ENCODE measurements around the gene TLCD3B.
"Not testable (repeated sequence)": the region's sequence is repeated elsewhere in the genome, so short reads cannot be mapped to it uniquely, and the experiment has no call there.

TLCD3B gene

GRCh38 chr16:30025574-30025973 lies 5.5 kb downstream of the TLCD3B start:
- no peak for DNase-seq (ENCODE audit: low read depth)

DNA sequence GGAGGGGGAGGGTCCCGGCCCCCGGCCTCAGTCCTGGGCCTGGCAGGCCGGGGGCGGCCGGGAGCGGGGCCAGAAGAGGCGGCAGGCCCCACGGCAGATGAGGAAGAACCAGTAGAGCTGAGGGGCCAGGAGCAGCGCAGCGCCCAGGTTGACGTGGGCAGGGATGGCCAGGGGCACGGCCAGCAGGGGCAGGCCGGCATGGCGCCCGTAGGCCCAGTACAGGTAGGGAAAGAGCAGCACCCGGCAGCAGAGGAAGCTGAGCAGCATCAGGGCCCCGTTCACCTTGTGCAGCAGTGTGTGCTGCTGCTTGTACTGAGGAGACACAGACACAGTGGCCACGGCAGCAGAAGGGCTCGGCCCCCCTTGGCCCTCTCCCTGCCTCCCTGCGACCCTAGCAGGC lies 5.9 kb downstream of the TLCD3B start:
- DNase-seq (ENCODE audit: low read depth): no peak

DNA sequence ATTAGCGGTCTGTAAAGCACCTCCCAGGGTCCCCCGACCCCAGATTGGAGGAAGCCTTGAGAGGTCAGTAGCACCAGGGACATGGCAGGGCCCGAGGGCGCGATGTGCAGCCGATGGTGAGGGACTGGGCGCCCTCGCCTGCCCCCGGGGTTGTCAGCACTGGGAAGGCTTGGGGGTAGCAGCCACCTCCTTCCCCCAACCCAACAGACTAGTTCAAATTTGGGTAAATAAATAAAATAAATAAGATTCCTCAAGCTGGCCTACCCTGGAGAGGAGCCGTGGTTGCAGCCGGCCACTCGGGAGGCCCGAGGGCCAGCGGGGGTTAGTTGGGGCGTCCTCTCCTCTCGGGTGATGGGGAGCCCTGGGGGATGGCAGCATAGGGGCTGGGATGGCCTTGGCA lies 6.6 kb downstream of the TLCD3B start:
- no peak for DNase-seq (ENCODE audit: low read depth)

- no peak for DNase-seq (ENCODE audit: low read depth)
These were observed 7.5 kb downstream of the TLCD3B start for GRCh38 chr16:30023586-30023985.

DNA sequence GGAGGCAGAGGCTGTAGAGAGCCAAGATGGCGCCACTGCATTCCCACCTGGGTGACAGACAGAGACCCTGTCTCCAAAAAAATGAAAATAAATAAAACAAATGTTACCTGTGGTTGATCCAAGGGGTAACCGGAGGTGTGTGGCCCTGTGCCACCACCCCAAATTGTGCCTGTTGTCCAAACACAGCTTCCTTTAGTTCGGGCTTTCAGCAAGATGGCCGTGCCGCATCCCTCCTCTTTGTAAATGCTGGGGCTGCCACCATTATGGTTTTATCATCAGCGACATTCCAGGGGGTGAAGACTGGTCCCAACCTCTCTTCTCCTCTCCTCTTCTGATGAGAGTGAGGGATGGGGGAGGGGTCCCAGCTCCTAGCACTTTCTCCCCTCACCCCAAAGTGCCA lies 8.2 kb downstream of the TLCD3B start, which contains the start of gene C16orf92:
Gene C16orf92 (plus strand): TSS at position 312 of the 400 bp plus-strand sequence. CDS start 143 bp downstream, outside the sequence.
- no peak for DNase-seq (ENCODE audit: low read depth)

GRCh38 chr16:30018731-30019158 lies 12.3 kb downstream of the TLCD3B start:
- no peak for DNase-seq (ENCODE audit: low read depth)

- not testable (repeated sequence) for DNase-seq (ENCODE audit: low read depth)
These were observed 13.1 kb downstream of the TLCD3B start for GRCh38 chr16:30017937-30018336.

GRCh38 chr16:30017277-30017656 lies 13.8 kb downstream of the TLCD3B start:
- no peak for DNase-seq (ENCODE audit: low read depth)

DNA sequence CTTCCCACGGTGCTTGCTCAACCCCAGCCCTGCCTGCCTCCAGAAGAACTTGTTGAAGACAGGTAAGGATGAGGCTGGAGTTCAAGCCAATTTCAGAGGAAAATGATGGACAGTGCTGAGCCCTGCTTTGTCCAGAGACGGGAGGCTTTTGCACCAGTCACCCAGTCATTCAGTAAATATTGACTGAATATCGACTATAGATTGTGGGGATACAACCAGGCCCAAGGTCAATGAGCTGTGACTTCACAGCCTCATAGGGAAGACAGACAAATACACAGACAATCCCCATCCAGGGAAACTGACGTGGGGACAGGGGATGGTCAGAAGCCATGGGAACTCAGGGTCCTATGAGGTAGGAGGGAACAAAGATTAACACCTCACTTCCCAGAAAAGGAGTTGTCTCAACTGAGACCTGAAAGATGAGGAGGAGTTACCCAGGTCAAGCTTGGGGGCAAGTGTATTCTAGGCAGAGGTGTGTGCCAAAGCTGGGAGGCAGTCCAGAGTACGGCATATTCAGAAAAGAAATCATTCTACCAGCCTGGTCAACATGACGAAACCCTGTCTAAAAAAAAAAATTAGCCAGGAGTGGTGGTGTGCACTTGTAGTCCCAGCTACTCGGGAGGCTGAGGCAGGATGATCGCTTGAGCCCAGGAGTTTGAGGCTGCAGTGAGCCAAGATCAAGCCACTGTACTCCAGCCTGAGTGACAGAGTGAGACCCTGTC lies 14.4 kb downstream of the TLCD3B start:
- no peak for DNase-seq (ENCODE audit: low read depth)

GRCh38 chr16:30015450-30015849 lies 15.6 kb downstream of the TLCD3B start:
- DNase-seq (ENCODE audit: low read depth): not testable (repeated sequence)

GRCh38 chr16:30012598-30012997 lies 18.5 kb downstream of the TLCD3B start:
- DNase-seq (ENCODE audit: low read depth): not testable (repeated sequence)

GRCh38 chr16:30011714-30012504 lies 19.2 kb downstream of the TLCD3B start:
- no peak for DNase-seq (ENCODE audit: low read depth)

DNA sequence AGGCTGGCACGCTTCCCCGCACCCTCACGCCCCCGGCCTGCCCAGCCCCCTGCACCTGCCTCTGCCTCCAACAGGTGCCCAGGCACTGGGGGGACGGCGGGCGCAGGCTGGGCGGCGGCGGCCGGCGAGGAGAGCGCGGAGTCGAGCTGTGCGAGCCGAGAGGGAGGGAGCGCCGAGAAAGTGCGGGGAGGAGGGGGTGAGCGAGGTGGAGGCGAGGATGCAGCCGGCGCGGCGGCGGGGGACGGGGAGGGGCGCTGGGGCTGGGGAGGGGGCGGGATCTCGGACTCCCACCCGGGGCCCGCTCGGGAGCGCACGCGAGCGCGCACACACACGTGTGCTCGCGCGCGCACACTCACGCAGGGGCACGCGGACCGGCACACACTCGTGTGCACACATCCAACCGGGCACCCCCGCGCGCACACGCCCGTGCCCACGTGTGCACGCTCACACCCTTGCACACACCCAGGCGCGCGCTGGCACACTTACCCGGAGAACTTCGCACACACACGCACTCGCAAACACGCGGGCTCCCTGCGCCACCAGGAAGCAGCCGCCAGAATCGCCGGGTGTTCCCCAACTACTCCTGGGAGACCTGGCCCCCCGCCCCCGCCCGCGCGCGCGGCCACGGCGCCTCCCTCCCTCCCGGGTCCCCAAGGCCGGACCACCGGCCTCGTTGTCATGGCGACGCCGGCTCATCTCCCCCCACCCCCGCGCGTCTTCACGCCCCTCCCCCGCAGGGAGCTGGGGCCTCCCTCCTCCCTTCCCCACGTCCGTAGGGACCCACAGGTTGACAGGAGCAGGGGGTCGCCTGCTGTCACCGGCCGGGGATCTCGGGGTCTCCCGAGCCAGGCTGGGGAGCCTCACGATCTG lies 20.0 kb downstream of the TLCD3B start, which contains the start of gene DOC2A:
Gene DOC2A (minus strand): TSS at position 184 of the 870 bp plus-strand sequence. CDS start 805 bp downstream, outside the sequence.
- DNase-seq (ENCODE audit: low read depth): no peak

DNA sequence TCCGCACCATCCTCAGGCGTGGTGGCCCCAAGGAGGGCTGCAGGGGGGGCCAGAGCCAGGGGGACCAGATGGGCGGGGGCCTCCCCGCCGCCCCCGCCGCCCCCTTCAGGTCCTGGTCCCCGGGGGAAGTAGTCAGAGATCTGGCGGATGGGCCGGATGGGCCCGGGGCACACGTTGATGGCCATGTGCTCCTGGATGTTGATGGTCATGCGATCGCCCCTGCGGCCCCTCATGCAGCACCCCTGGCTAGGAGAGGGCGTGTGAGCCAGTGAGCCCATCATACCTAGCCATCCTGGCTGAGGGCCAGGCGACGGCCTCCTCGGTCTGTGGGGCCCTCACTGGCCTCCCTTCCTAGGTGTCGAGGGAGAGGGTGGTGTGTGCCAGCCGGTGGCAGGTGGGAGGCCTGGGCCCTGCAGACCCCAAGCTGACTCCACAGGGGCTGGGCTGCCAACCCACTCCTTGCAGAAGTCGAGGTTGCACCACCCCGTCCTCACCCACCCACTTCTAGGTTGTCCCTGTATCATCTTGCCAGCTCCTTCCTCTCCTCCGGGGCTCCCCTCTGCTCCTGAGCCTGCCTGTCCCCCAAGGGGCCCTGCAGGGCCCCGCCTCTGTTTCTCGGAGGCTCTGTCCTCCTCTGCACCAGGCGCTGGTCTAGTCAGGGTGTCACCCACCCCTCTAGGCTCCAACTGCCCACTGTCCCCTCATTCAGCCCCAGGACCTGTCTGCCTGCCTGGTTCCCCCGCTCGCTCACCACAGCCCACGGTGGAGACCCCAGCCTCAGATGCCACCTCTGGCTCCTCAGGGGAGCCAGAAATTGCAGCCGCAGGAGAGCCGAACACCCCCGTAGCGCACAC lies 20.9 kb downstream of the TLCD3B start:
- no peak for DNase-seq (ENCODE audit: low read depth)

DNA sequence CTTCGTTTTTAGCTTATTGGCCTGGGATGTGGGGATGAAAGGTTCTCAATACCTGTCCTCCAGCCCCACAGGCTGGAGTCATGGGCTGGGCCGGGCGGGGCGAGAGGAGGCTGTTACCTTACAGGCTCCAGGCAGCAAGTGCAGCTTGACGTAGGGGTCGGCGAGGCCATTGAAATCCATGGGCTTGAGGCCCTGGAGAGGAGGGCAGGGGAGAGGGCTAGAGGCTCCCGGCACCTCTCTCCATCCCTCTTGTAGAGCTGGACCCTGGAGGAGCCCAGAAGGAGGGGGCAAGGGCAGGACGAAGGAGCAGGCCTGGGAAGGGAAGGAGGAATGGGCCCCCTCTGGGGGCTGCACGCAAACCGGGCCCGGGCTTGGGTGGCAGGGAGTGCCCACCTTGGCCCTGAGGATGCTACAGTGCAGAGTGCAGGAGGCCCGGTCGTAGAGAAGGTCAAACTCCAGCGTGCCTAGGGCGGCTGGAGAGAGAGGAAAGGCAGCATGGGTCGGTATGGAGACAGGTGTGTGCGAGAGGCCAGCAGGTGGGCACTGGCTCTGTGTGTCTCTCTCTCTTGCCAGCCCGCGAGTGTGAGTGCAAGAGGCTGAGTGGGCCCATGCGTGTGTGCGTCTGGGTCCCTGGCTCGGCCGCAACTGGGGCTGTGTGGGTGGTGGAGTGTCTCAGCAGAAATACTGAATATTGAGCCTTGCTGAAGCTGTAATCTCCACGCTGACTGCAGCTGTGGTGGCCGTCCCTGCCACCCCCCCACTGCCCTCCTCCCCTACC lies 21.8 kb downstream of the TLCD3B start:
- DNase-seq (ENCODE audit: low read depth): no peak

GRCh38 chr16:30007378-30007895 lies 23.6 kb downstream of the TLCD3B start:
- DNase-seq (ENCODE audit: low read depth): no peak

- no peak for DNase-seq (ENCODE audit: low read depth)
These were observed 24.3 kb downstream of the TLCD3B start for GRCh38 chr16:30006659-30007377.

DNA sequence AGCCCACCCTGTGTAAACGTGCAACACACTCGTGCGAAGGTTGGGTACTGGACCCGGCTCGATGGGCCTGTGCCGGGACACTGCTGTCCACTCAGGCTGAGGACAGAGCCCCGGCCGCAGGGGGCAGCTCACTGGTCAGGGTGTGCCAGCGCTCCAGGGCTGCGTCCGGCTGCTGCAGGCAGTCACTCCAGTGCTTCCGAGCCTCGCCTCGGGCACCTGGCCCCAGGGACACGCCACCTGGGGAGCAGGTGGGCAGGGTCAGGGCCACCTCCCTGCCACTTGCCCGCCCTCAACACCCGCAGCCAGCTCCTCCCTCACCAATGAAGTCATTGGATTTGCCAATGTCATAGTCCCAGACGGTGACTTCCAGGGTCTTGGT lies 25.0 kb downstream of the TLCD3B start:
- no peak for DNase-seq (ENCODE audit: low read depth)

GRCh38 chr16:30005341-30006094 lies 25.6 kb downstream of the TLCD3B start:
- no peak for DNase-seq (ENCODE audit: low read depth)

All from CMK (cell line).